OCI-LY7 (cell line): ENCODE results near the gene PPA1.

Experiments
- CTCF ChIP-seq: fragments of 200-600 bp; sonication (generic); conservative IDR thresholded peaks from 2 replicates; pipeline ENCODE4 v1.5.1; 2014; ENCODE audit warnings: mild to moderate bottlenecking, antibody characterized with exemption, low read length, moderate library complexity, mixed read lengths
- EZH2phosphoT487 ChIP-seq: fragments of 200-600 bp; sonication (generic); IDR thresholded peaks from 2 replicates; pipeline ENCODE4 v1.6.1; 2018; ENCODE audit warnings: low read depth, borderline replicate concordance, mild to moderate bottlenecking, mixed run types, antibody characterized with exemption, low read length, moderate library complexity, mixed read lengths

- no peak for TF ChIP-seq CTCF
- no peak for TF ChIP-seq EZH2phosphoT487
Observed at GRCh38 chr10:70255329-70256299, 22.4 kb upstream of the PPA1 start.
